Progenitor cell of endocrine pancreas (in vitro differentiated cells): ENCODE measurements around the gene EFCAB14. TPM values are rescaled to one million over a fixed set of nuclear protein-coding genes. Genes with fewer than 3 reads are reported as not detected.

Experiments
- DNase-seq: peaks from one replicate; pipeline ENCODE4 v3.0.0; 2021; ENCODE audit warnings: low spot score; ENCODE audit not compliant: unreplicated experiment
- H3K27ac Mint-ChIP-seq: 2 replicates; pipeline ENCODE4 v1.8.0; 2021; ENCODE audit warnings: mild to moderate bottlenecking, moderate library complexity, mixed read lengths
- H3K27me3 Mint-ChIP-seq: 2 replicates; pipeline ENCODE4 v1.8.0; 2021; ENCODE audit warnings: mixed read lengths
- H3K36me3 Mint-ChIP-seq: 2 replicates; pipeline ENCODE4 v1.8.0; 2022; ENCODE audit warnings: mixed read lengths; ENCODE audit not compliant: insufficient read depth
- H3K4me1 Mint-ChIP-seq: 2 replicates; pipeline ENCODE4 v1.8.0; 2021; ENCODE audit warnings: low read depth, mixed read lengths
- H3K4me3 Mint-ChIP-seq: 2 replicates; pipeline ENCODE4 v1.8.0; 2021; ENCODE audit warnings: low read depth, mild to moderate bottlenecking, moderate library complexity, mixed read lengths
- H3K9me3 Mint-ChIP-seq: 2 replicates; pipeline ENCODE4 v1.8.0; 2021; ENCODE audit warnings: low read depth, mixed read lengths
- CTCF ChIP-seq: fragments of 200-600 bp; sonication (generic); IDR thresholded peaks from one replicate; pipeline ENCODE4 v1.5.0; 2021; ENCODE audit warnings: antibody characterized with exemption, mild to moderate bottlenecking; ENCODE audit not compliant: unreplicated experiment
- total RNA-seq: library from RNA; stranded (reverse); gene quantifications from 2 replicates; pipeline ENCODE4 v1.2.1, GENCODE V29; 2021

The EFCAB14 gene
- total RNA-seq, 1 donor from 2014 or later: 63.6 TPM

GRCh38 chr1:46719689-46720088 is 775 bp upstream of the EFCAB14 start:
- DNase-seq: no peak
- Mint-ChIP-seq H3K9me3 (no peaks in the 10 kb centered on the region), H3K4me1 (peaks cover 41% of the 10 kb centered on the region), H3K27ac (peak overlapping the region; percentile 90), H3K4me3 (peak overlapping the region; percentile 95), H3K27me3 (no peaks in the 10 kb centered on the region), H3K36me3 (peaks cover 5% of the 10 kb centered on the region)
- TF ChIP-seq CTCF: no peak

- H3K4me3 Mint-ChIP-seq: peak overlapping the region; percentile 95
- peaks cover 43% of the 10 kb centered on the region for H3K4me1 Mint-ChIP-seq
- DNase-seq: no peak
- peak overlapping the region; percentile 95 for H3K27ac Mint-ChIP-seq
- H3K27me3 Mint-ChIP-seq: no peaks in the 10 kb centered on the region
- no peaks in the 10 kb centered on the region for H3K9me3 Mint-ChIP-seq
- TF ChIP-seq CTCF: no peak
- H3K36me3 Mint-ChIP-seq: peaks cover 5% of the 10 kb centered on the region
These were observed 581 bp downstream of the EFCAB14 start for GRCh38 chr1:46718340-46718726.

- peak overlapping the region; percentile 95 for H3K4me3 Mint-ChIP-seq
- H3K4me1 Mint-ChIP-seq: peaks cover 43% of the 10 kb centered on the region
- H3K9me3 Mint-ChIP-seq: no peaks in the 10 kb centered on the region
- H3K27me3 Mint-ChIP-seq: no peaks in the 10 kb centered on the region
- H3K27ac Mint-ChIP-seq: peak overlapping the region; percentile 95
- DNase-seq: no peak
- H3K36me3 Mint-ChIP-seq: peaks cover 5% of the 10 kb centered on the region
- no peak for TF ChIP-seq CTCF
These were observed 1.3 kb downstream of the EFCAB14 start for GRCh38 chr1:46717654-46718053.

GRCh38 chr1:46714976-46715375 is 3.9 kb downstream of the EFCAB14 start:
- H3K27me3 Mint-ChIP-seq: no peaks in the 10 kb centered on the region
- no peak for DNase-seq
- H3K4me3 Mint-ChIP-seq: peak overlapping the region; percentile 39
- H3K36me3 Mint-ChIP-seq: peaks cover 8% of the 10 kb centered on the region
- no peaks in the 10 kb centered on the region for H3K9me3 Mint-ChIP-seq
- TF ChIP-seq CTCF: no peak
- peaks cover 41% of the 10 kb centered on the region for H3K4me1 Mint-ChIP-seq
- peak overlapping the region; percentile 79 for H3K27ac Mint-ChIP-seq

GRCh38 chr1:46708121-46708520 is 10.8 kb downstream of the EFCAB14 start:
- DNase-seq: no peak
- no peak for TF ChIP-seq CTCF
- H3K27me3 Mint-ChIP-seq: no peaks in the 10 kb centered on the region
- H3K36me3 Mint-ChIP-seq: peaks cover 26% of the 10 kb centered on the region
- no peaks in the 10 kb centered on the region for H3K9me3 Mint-ChIP-seq
- H3K4me3 Mint-ChIP-seq: no peak overlapping the region
- no peak overlapping the region for H3K27ac Mint-ChIP-seq
- peaks cover 7% of the 10 kb centered on the region for H3K4me1 Mint-ChIP-seq
